ENCODE measurements around the gene TTLL5.
"Not testable (repeated sequence)": the region's sequence is repeated elsewhere in the genome, so short reads cannot be mapped to it uniquely, and the experiment has no call there.

Gene TTLL5

DNA sequence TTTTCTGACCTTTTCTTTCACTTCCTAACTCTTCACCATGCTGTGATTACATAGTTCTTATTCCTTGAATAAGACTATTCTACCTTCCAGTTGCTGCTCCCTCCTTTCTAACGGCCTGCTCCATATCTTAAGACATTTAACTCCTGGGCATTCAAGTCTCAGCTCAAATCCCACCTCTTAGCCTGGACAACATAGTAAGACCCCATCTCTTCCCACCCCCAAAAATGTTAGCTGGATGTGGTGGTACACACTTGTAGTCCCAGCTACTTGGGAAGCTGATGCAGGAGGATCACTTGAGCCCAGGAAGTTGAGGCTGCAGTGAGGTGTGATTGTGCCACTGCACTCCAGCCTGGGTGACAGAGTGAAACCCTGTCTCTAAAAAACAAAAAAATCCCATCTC is 11.3 kb upstream of the TTLL5 start:
- no peak for DNase-seq (ENCODE audit: low read depth in 3 of 3, low spot score in 1 of 3)

DNA sequence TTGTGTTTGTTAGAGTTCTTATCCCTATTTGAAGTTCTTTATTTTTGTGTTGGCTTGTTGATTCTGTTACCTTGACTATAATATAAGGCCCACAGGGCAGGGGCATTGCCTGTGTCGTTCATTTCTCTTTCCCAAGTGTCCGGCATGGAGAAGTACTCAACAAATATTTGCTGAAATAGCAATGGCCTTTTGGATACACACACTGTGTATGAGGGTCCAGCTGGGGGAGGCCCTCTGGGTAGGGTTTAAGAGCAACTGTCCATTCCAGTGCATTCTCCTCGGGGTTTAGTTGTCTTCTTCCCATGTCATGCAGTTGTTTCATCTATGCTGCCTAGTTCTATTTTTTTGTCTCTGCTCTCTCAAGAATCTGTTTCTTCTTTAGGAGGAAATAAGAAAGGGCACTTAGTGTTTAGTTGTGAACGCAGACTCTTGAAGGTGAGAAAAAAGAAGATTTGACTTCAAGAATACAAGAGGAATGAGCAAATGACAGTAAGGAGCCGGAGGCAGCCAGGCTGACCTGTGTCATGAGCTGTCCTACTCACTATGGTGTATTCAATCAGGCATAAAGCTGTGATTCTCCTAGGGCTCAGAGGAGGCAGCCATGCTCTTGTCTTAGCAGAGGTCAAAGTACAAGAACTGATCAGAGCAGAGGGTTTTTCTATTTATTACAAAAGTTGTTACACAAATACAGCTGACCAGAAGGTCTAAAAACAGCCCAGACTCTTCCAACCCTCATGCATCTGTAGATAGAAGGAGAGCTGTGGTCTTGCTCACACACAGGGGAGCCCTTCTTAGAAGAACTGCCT is 10.6 kb upstream of the TTLL5 start:
- no peak for DNase-seq (ENCODE audit: low read depth in 3 of 3, low spot score in 1 of 3)

DNA sequence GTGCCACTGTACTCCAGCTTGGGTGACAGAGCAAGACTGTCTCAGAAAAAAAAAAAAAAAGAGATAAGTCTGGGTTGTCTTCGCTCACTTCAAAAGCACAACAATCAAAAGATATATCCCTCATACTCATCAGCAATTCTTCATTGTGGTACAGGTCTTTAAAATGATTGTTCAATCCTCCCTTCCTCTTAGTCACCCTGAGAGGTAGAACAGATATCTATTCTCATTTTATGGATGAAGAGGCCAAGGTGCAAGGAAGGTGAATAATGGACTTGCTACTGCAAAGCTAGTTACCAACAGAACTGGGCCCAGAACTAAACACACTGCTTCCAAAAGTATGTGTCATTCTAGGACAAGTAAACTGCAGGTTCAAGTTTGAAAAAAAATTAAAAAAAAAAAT is 7.5 kb upstream of the TTLL5 start:
- DNase-seq (ENCODE audit: low read depth in 3 of 3, low spot score in 1 of 3) = no peak

DNA sequence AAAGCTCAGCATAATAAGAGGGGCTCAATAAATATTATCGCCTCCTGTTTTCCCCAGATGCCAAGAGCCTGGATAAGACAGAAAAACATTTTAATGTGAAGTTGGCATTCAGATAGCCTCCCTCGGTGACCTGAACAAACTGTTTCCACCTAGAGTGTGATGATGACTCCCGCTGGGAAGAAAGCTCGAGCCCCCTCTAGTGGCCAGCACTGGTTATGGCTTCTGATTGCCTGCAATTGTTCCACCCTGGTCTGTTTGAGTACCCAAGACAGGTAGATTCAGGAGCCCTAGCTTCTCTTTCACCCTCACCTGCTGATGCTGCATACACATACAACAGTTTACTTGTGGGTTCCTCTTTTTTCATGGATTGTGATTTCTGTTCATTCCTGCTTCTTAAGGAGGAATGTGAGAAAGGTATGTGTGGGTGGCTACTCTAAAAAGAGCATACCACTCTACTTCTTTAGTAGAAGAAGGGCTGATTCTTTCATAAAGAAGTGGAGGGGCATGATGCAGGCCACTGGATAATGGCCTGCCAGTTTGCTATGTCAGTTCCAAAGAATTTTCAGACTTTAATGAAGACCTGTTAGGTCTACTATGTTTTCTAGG is 6.8 kb upstream of the TTLL5 start:
- DNase-seq (ENCODE audit: low read depth in 3 of 3, low spot score in 1 of 3) = peak; percentile 59 to 83 (median 65)

DNA sequence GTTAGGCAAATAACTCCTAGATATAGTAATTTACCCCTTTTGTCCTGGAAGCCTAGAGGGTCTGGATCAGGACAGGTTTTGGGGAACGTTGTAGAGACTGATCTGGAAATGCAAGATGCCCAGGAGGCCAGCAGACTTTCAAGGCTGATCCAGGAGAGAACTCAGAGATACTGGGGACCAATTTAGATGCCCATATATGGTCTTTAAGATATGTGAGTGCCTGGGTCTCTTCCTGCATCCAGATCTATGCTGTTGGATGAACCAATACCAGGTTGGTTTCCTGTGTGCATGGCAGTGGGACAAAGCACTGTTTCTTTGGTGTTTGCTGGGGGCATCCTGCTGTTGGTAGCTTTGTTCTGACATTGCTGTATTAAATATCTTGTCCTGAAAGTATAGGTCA is 5.8 kb upstream of the TTLL5 start:
- DNase-seq (ENCODE audit: low read depth in 3 of 3, low spot score in 1 of 3) = no peak

DNA sequence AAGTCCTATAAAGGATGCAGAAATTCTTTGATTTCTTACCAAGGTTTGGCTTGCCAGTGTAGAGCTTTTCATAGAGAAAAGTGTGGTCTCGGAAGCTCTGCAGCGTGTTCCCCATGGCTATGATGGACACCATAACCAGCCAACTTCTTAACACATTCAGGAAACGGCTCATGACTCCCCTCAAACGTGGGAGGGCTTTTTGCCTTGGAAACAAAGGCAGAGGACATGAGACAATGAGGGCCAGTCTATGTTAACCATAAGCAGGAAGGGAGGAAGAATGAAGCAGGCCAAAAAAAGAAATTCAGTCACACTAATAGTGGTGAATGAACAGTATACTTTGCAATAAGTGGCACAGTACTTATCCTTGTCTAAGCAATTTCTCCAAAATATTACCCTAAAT is 3.7 kb upstream of the TTLL5 start:
- no peak for DNase-seq (ENCODE audit: low read depth in 3 of 3, low spot score in 1 of 3)

DNA sequence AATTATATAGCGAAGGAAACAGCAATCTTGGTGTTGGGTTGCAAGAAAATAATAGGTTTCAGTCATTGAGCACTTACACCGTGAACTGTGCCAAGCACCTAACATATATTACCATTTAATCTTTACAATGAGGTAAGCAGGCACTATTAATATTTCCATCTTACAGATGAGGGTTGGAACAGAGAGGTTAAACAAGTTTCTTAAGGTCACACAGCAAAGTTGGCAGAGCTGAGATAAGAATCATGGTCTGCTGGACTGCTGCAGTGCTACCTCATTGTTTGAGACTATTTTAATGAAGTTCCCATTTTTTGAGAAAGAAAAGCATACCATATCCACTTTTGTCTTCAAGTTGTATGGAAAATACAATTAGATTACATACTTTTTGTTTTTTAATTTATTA is 2.1 kb upstream of the TTLL5 start:
- no peak for DNase-seq (ENCODE audit: low read depth in 3 of 3, low spot score in 1 of 3)

DNA sequence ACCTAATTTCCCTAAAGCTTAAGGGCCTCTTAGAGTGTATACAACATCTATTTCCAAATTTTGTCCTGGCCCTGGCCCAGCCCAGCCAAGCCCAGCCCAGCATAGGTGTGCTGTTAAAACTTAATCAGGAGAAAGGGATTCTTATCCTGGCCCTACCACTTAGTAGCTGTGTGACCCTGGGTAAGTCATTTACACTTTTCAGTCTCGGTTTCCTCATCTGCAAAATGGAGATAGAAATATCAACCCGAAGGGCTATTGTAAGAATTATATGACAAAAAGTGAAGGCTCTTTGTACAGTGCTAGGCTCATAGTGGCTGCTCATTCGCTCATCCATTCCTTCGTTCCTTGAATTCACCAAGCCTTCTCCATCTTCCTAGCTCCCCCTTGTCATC is 812 bp upstream of the TTLL5 start:
- no peak for DNase-seq (ENCODE audit: low read depth in 3 of 3, low spot score in 1 of 3)

DNA sequence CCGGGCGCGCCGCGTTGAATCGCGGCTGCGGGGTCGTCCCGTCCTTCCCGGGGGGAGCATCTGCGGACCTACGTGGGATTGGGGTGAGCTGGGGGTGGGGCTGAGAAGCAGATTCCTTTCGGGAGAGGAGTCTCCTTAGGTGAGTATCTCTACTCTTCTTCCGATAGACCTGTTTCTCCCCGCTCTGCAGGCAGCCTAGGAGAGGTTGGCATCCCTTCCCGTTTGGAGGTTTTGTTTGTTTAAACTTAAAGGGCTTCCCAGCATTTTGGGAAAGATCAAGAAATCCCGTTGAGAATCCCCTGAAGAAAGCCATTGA is 411 bp downstream of the TTLL5 start:
- no peak for DNase-seq (ENCODE audit: low read depth in 3 of 3, low spot score in 1 of 3)

DNA sequence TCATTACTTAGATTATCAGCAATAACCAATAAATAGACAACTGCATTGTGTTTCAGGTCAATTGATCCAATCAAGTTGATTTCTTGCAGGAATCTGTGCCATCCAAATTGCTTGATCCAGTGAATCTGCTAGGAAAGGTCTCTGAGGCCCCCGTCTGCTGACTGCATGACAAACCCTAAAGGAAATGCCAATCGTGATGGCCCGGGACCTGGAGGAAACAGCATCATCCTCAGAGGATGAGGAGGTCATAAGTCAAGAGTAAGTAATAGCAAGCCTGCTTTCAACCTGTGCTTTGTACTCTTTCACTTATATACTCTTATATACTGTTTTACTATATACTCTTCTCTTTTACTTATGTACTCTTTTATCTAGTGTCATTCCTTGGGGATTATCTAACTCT is 1.9 kb downstream of the TTLL5 start:
- DNase-seq (ENCODE audit: low read depth in 3 of 3, low spot score in 1 of 3) = no peak

DNA sequence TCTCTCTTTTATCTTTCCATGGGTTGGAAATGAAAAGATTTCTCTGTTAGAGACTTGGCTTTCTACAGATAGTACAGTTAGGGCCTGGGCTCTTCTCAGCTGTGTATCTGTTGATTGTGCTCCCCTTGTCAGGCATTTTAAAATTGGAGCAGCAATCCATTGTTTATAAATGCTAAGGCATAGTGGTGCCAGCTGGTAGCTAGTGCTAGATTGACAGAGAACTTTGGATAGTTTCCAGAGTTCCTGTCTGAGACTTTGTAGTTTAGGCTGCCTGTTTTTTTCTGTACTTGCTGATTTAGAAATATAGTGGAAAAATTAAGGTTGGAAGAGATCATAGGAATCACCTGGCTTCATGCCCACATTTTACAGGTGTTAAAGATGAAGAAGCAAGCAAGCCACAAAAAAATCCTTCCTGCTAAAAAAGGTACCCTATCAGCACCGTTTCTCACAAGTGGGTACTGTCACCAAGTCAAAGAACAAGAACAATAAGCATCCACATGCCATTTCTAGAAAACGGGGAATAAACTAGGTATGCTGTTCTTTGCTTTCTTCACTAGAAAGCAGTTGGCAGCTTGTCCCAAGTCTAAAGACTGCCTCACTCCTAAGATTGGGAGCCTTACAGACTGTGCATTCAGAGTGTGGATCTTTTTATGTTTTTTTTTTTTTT is 6.2 kb downstream of the TTLL5 start:
- DNase-seq (ENCODE audit: low read depth in 3 of 3, low spot score in 1 of 3) = no peak

DNA sequence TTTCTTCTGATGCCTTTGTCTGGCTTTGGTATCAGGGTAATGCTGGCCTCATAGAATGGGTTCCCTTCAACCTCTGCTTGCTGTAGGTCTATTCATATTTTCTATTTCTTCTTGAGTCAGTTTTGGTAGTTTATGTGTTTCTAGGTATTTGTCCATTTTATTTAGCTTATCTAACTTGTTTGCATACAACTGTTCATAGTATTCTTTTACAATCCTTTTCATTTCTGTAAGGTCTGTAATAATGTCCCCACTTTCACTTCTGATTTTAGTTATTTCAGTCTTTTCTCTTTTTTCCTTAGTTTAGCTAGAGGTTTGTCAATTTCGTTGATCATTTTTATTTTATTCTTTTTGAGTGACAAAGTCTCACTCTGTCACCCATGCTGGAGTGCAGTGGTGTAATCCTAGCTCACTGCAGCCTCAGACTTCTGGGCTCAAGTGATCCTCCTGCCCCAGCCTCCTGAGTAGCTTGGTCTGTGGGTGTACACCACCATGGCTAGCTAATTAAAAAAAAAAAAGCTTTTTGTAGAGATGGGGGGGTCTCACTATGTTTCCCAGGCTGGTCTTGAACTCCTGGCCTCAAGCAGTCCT is 11.7 kb downstream of the TTLL5 start:
- no peak for DNase-seq (ENCODE audit: low read depth in 3 of 3, low spot score in 1 of 3)

DNA sequence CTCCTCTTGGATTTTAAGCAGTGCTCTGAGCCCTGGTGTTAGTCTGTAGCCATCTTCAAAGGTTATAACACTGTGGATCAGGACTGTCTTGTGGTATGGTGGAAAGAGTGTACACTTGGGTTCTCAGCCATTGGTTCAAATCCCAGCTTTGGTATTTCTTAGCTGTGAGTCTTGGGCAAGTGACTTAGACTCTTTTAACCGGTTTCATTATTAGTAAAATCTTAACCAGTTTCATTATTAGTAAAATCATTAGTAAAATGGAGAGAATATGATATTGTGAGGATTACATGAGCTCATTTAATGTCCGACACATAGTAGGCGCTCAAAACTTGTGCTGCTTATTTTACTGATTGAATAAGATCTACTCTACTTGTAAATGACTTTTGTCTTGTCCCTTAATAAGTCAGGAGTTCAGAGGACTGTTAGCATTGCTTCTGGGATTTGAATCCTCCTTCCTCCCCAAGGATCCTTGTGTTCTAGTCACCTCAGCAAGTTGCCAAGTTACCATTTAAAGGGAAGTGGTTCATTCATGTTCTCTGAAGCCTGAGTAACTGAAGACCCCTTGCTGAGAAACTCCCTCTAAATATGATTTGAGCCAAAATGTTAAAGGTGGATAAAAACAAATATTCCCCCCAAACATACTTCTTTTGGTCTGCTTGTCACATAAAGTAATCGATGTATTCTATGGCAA is 12.4 kb downstream of the TTLL5 start:
- no peak for DNase-seq (ENCODE audit: low read depth in 3 of 3, low spot score in 1 of 3)

DNA sequence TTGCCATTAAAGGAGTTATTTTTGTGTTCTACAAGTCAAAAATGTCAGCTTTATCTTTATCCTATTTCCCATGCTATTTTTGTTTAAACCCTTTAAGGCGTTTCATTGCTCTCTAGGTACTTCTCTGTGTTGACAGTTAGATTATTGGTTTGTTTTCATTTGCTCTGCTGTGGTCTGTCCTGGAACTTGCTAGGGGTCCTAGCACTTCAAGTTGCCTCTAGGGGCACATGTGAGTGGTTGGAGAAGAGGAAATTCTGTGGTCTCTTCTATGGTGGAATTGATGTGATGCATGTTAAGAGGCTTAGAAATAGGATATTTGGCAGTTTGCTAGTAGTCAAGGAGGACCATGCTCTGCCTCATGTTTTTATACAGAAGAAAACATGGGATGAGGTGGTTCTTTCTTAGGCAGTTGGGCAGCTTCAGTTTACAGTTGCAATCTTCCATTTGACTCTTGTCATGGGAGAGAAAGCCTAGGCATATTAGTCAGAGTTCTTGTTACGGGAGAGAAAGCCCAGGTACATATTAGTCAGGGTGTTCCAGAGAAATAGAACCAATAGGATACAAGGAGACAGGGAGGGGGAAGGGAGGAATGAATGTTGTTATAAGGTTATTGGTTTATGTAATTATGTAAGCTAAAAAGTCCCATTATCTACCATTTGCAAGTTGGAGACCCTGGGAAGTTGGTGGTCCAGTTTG is 14.4 kb downstream of the TTLL5 start:
- DNase-seq (ENCODE audit: low read depth in 3 of 3, low spot score in 1 of 3) = no peak

DNA sequence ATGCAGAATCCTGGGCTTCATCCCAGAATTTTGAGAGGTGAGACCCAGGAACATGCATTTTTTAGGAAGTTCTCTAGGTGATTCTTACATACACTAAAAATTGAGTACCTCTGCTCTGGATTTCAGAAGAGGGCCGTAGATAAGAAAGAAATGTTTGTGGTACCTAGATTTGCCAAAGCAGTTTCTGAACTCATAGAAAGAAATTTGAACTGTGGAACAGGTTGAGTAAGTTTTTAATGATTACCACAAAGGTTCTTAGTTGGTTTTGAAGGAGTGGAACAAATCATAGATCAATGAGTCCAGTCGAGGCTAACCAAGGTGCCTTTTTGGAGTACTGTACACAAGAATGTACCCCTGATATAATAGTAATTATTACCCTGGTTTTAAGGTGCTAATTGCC is 24.9 kb downstream of the TTLL5 start:
- DNase-seq (ENCODE audit: low read depth in 3 of 3, low spot score in 1 of 3) = no peak

DNA sequence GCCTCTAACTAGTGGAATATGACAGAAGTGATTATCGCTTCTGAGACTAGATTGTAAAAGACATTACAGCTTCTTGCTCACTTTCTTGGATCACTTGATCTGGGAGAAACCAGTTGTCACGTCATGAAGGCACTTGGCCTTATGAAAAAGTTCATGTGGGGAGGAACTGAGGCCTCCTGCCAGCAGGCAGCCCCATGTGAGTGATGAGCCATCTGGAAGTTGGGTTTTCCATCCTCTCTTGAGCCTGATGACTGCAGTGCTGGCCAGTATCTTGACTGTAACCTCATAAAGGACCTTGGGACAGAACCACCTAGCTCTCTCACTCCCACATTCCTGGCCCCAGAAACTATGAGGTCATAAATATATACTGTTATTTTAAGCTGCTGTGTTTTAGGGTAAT is 28.0 kb downstream of the TTLL5 start:
- DNase-seq (ENCODE audit: low read depth in 3 of 3, low spot score in 1 of 3) = no peak

DNA sequence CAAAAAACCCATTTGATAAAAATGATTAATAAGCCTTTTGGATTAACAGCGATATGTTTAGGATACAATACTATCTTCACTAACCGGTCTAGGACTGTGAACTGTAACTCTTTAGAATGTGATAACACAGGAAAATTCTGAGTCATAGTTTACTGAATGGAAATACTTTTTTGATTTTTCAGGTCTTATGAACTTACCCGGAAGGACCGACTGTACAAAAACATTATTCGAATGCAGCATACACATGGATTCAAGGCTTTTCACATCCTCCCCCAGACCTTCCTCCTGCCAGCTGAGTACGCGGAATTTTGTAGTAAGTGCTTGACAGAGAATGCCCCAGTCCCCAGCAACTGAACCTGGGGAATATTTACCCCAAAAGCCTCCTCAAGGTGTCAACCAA is 29.0 kb downstream of the TTLL5 start:
- DNase-seq (ENCODE audit: low read depth in 3 of 3, low spot score in 1 of 3) = no peak

DNA sequence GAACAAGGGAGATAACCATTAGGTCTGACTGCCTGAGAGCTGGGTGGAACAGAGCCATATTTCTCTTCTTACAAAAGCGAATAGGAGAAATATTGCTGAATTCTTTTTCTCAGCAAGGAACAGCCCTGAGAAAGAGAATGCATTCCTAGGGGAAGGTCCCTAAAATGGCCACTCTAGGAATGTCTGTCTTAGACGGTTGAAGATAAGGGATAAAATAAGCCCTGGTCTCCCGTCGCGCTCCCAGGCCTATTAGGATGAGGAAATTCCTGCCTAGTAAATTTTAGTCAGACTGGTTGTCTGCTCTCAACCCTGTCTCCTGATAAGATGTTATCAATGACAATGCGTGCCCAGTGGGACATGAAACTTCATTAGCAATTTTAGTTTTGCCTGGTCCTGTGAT is 34.0 kb downstream of the TTLL5 start:
- not testable (repeated sequence) for DNase-seq (ENCODE audit: low read depth in 3 of 3, low spot score in 1 of 3)

DNA sequence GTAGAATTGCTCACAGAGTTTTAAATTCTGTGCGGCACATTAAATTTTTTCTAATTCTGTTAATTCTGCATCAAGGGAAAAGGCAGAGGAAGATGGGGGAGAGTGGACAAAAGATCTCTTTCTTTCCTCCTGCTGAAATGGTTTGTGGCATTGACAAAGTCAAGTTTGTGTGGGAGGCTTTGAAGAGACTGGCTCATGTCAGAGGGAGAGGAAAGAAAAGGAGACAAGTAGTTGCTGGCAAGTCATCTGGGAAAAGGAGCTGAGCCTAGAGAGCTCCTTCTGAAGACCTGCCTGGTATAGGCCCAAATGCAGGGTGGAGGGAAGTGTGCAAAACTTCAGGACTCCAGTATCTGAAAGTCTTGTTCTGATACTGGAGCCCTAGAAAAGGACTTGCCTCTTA is 36.3 kb downstream of the TTLL5 start:
- DNase-seq (ENCODE audit: low read depth in 3 of 3, low spot score in 1 of 3) = no peak

DNA sequence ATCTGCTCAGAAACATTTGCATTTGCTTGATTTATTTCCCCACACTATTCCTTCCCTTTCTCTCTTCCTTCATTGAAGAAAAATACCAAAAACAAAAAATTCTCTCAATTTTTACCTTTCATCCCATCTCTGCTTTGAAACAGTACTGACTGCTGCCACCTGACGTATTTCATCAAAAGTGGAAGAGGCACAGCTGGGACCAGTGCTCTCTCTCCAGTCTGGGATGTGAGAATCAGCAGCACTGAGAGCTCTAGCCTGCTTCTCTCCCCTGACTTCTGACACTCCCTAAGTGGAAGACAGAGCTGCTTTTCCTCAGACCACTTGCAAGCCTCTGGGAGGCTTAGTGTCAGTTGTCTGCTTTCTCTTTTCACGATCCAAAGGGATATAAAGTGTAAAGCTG is 36.9 kb downstream of the TTLL5 start:
- DNase-seq (ENCODE audit: low read depth in 3 of 3, low spot score in 1 of 3) = no peak

DNA sequence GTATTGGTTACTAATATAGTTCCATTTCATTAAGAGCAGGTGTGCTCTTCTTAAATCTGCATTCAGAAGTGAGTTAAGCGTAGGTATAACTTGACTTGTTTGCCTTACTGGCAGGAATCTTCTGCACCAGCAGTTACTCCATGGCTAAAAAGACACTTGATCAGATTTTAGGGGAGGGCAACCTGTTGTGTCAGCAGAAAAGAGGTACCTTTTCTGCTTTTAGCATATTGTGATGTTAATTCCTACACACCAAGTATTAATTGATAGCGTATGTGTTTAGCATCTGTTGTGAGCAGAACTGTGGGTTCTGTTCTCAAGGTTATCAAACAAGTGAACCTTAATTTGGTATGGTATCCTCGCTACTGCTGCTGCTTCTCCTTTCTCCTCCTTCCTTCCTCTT is 38.3 kb downstream of the TTLL5 start:
- DNase-seq (ENCODE audit: low read depth in 3 of 3, low spot score in 1 of 3) = no peak

Measured in stimulated activated CD4-positive, alpha-beta T cell treated with anti-CD3 and anti-CD28 coated beads, TNF-alpha, amount 100 ng/mL, for 1 hour (primary cell).